GM12874 (cell line): ENCODE results near the gene CEP131.

Experiments used
- TF ChIP-seq, protein P1 (sequence below): IDR thresholded peaks from 2 replicates; pipeline ENCODE4 v1.5.1; 2011; ENCODE audit warnings: low read depth, mild to moderate bottlenecking, control low read depth, low read length, moderate library complexity; ENCODE audit not compliant: insufficient read depth

The CEP131 gene

DNA sequence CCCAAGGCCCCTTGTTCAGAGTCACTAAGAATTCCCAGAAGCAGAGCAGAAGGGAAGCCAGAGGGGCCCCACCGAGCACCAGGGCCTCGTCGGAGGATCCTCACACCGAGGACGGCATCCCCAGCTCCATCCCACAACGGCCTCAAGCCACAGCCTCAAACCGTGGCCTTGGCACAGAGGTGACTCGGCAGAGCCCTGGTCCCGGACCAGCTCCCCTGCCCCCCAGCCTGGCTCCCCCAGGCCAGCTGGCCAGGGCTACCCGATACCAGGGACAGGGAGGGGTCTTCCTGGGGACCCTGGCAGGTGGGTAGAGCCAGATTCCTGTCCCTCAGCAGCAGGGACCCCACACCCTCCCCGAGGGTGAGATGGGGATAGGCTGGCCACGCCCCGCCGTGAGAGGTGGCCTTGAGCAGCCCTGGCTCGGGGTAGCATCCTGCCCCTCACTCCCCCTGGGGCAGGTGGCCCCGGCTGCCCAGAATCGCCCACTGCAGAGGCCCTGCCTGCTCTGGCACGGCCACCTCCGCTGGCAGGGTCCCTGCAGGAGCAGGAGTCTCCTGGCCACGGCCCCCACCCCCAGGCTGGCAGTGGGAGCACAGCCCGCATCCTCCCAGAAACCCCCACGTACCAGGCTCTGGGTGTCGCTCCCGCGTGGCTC is 63.0 kb downstream of the CEP131 start:
- TF ChIP-seq, protein P1, sequence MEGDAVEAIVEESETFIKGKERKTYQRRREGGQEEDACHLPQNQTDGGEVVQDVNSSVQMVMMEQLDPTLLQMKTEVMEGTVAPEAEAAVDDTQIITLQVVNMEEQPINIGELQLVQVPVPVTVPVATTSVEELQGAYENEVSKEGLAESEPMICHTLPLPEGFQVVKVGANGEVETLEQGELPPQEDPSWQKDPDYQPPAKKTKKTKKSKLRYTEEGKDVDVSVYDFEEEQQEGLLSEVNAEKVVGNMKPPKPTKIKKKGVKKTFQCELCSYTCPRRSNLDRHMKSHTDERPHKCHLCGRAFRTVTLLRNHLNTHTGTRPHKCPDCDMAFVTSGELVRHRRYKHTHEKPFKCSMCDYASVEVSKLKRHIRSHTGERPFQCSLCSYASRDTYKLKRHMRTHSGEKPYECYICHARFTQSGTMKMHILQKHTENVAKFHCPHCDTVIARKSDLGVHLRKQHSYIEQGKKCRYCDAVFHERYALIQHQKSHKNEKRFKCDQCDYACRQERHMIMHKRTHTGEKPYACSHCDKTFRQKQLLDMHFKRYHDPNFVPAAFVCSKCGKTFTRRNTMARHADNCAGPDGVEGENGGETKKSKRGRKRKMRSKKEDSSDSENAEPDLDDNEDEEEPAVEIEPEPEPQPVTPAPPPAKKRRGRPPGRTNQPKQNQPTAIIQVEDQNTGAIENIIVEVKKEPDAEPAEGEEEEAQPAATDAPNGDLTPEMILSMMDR, result no peak

DNA sequence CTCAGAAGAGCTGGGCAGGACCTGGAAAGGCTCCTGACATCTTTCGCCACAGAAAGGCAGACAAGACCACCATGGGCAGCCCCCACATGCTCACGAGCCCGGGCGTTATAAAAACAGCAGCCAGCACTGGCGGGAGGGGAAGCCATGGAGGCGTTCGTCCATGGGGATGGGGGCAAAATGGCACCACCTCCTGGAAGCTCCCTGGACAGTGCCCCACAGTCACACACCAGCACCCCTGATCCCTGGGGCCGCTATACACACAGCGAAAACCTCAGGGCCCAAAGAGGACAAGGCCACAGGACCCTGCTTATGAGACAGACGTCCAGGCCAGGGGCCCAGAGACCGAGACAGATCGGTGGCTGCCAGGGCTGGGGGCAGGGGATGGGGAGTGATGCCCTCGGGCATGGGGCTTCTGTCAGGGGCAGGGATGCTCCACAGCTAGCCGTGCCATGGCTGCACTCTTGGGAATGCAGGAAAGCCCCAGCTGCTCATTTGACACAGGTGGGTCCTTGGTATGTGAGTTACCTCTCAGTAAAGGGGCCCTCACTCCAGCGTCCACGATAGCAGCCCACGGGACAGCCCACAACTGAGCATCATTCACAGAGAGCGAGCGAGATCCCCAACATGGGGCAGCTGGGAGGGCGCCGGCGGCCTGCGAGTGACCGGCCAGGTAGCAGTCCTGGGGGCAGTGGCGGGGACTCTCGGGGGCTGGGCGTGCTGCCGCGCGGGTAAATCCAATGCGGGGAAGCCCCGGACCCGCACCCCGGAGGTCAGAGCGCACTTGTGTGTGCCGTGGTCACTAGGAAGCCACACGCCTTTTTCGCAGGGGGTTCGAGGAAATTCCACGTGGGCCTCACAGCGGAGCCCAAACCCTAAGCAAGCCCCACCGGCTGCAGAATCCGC is 63.8 kb downstream of the CEP131 start:
- TF ChIP-seq, protein P1, result no peak

DNA sequence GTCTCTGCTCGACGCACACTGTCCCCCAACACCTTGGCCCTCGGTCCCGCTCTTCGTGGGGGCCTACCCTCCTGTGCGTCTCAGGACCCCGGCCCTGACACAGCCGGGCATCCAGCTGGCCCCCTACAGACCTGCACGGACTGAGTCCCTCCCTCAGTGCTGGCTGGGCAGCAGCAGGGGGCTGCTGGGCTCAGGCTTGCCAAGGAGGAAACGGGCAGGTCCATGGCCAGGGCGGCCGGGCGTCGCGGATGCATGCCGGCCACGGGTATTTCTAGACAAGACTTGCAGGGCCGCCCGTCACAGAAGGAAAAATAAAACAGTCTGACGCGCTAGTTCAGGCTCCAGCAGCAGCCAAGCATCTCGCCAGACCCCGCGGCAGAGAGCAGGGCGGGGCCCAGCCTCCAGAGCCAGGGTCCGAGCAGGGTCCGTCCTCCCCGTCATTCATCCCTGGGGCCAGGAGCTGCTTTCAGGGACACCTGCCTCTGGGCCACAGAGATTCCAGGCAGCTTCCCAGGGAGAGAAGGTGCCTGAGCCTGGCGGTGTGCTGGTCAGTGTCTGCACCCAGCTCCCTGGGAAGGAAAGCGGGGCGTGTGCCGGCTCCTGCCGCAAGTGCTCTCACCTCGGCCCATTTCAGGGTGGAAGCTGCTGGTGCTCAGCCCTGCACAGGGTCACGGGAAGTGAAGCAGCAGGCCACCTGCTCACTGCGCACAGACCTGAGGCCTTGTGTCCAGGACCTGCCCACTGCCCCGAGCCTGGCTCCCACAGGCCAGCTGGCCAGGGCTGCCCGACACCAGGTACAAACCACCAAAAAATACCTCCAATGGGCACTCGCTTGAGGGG is 64.7 kb downstream of the CEP131 start:
- TF ChIP-seq, protein P1, result no peak

DNA sequence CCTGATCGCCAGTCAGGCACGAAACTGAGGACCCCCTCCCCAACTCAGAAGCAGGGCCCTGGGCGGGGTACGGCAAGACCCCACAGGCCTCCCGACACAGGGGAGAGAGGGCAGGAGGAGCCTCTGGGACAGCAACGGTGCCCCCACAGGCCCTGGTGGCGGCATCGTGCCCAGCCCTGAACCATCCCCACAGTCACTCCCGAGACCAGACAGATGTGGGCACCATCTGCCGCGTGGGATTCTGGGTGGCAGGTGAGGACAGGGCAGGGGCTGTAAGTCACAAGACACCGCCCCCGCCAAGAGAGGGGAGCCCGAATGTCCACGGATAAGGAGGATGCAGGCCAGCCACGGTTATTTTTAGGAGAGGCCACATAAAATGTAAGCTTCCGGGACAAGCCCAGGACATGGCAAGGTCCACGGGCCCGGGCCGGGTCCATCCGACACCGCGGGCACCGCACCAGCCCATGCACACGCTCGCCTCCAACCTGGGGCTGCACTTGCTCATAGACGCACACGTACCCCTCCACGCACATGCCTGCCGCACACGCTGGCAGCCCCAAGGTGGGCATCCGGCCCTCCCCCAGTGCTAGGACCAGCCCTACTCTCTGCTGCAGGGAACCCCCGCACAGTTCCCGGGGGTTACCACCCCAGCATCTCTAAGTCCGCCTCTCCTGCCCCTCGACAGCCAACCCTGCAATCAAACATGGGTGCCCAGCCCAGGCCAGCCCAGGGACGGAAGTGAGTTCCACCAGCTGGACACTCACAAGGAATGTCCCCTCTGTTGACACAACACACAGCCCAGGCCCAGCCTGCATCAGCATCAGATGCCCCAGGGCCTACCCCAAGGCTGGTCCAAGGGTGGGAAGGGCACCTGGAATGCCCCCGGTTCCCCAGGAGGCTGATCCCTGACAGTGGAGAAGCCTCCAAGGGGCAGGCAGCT is 65.6 kb downstream of the CEP131 start:
- TF ChIP-seq, protein P1, result no peak

DNA sequence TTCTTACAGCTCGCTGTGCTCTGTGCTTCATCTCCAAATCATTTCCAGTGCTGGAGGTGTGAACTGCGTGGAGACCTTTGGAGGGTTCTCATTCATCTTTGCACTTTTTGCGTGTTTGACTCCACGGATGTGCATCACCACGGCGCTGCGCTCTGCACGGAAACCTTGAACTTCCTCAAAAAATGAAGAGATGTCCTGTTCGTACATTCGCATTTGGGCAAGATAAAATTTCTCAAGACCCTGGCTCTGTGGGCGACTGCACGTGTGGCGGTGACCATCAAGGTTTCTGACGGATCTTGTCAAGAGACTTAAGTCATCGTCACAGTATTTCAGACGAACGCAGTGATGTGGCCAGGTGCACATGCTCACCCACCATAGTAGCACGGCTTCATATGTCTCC is 67.8 kb downstream of the CEP131 start:
- TF ChIP-seq, protein P1, result no peak

DNA sequence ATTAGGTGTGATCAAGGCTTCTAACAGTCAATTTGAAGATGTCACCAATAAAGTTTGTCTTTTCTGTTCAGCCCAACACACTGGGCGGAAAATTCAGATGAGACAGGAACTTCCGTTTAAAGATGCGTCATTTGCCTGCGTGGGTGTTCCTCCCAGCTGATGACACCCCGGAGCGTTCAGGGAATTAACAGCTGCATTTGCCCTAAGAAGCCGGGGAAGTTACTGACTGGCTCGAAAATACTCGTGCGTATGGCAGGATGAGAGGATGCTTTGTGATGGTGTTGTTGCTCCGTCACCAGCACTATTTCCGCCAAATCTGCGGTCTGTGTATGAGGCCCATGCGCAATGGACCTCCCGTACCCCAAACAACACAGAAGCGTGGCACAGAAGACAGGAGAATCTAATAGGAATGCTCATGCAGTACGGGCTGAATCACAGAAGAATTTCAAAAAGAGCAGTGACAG is 69.4 kb downstream of the CEP131 start:
- TF ChIP-seq, protein P1, result no peak
